GM12864 (cell line): Measurements from ENCODE around the gene RERE.
"Not testable (repeated sequence)": the region's sequence is repeated elsewhere in the genome, so short reads cannot be mapped to it uniquely, and the experiment has no call there.

Experiments
- DNase-seq: peaks from one replicate; pipeline ENCODE4 v3.0.0-alpha.2; 2011; ENCODE audit warnings: low read depth
- H3K4me3 ChIP-seq: 2 replicates; pipeline ENCODE4 v1.5.1; 2011; ENCODE audit warnings: mild to moderate bottlenecking, low read depth, low read length, control low read depth
- TF ChIP-seq, protein P1 (sequence below): IDR thresholded peaks from 2 replicates; pipeline ENCODE4 v1.5.1; 2011; ENCODE audit warnings: low read depth, mild to moderate bottlenecking, moderate library complexity, low read length, control low read depth, inconsistent platforms; ENCODE audit errors: missing control alignments

Gene RERE

GRCh38 chr1:8702850-8703810 is 114.3 kb downstream of the RERE start:
- no peak for DNase-seq
- TF ChIP-seq, protein P1, sequence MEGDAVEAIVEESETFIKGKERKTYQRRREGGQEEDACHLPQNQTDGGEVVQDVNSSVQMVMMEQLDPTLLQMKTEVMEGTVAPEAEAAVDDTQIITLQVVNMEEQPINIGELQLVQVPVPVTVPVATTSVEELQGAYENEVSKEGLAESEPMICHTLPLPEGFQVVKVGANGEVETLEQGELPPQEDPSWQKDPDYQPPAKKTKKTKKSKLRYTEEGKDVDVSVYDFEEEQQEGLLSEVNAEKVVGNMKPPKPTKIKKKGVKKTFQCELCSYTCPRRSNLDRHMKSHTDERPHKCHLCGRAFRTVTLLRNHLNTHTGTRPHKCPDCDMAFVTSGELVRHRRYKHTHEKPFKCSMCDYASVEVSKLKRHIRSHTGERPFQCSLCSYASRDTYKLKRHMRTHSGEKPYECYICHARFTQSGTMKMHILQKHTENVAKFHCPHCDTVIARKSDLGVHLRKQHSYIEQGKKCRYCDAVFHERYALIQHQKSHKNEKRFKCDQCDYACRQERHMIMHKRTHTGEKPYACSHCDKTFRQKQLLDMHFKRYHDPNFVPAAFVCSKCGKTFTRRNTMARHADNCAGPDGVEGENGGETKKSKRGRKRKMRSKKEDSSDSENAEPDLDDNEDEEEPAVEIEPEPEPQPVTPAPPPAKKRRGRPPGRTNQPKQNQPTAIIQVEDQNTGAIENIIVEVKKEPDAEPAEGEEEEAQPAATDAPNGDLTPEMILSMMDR, result peak; percentile 7
- H3K4me3 ChIP-seq, result peak overlapping the region; percentile 75

DNA sequence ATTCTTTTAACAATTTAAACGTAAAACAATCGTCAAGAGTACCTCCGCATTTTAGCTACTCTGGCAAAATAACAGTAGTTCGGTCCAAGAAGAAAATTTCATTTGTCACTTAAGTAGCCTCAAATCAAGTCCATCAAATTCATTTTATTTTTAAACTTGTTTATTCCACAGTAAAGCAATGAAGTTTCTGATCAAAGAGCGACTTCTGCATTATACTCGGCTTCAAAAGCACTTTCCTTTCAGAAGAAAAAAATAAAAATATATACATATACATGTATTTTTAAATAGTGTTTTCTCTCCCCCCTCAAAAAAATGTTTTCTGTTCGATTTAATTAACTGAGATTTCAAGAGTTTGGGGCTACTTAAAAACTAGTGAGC is 115.0 kb downstream of the RERE start:
- TF ChIP-seq, protein P1, result no peak
- H3K4me3 ChIP-seq, result peak overlapping the region; percentile 75
- DNase-seq, result no peak

DNA sequence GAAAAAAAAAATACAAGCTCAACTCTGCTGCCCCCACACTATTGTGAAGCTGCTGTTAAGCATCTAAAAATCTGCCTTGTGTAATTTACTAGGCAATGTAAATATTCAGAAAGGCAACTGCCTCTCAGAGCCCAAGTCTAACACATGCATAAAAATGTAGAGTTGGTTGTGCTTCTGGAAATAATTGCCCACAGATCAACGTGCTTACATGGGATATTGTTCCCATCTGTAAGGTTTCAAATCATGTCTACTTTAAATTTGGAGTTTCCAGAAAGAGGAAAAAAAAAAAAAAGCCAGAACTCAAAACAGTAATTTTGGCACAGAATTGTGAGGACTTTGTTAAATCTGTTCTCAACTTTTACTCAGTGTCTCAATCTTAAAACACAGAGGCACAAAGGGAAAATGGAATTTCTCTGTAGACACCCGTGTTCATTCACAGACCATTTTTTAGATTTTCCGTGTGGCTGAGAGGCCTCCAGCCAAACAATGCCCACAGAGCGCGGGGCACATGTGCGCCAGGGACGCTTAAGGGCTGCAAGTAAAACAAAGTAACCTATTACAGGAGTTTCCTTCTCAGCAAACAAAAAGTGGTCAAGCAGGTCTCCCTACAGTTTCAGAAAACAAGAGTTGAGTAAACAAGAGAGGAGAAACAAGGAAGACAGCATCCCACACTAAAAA is 115.5 kb downstream of the RERE start:
- H3K4me3 ChIP-seq, result peak overlapping the region; percentile 75
- TF ChIP-seq, protein P1, result no peak
- DNase-seq, result no peak

GRCh38 chr1:8699679-8700078 is 117.8 kb downstream of the RERE start:
- no peak overlapping the region for H3K4me3 ChIP-seq
- TF ChIP-seq, protein P1, result no peak

DNA sequence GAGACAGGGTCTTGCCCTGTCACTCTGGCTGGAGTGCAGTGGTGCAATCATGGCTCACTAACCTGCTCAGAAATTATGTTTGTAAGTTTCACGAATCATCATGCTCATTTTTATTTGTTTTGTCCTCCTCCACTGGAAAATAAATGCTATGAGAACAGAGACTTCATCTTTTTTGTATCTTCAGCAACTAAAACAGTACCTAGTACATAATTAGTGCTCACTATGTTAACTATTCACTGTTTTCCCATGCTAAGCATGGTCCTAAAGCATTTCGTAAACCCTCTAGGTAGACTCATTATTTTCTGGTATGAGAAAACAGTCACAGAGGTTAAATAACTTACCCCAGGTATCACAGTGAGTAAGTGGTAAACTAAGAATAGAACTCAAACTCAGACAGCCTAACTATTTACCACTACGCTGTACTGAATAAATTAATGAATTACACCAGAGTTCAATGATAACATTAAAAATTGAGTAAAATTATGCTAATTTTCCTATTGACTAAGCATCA is 118.4 kb downstream of the RERE start:
- no peak for DNase-seq
- TF ChIP-seq, protein P1, result no peak
- no peak overlapping the region for H3K4me3 ChIP-seq

More at GRCh38 chr1:8699679-8700078, 117.8 kb downstream of the RERE start:
- no peak for DNase-seq

- DNase-seq, result no peak
- TF ChIP-seq, protein P1, result no peak
- H3K4me3 ChIP-seq, result no peak overlapping the region
Observed at GRCh38 chr1:8698012-8698630, 119.3 kb downstream of the RERE start.

DNA sequence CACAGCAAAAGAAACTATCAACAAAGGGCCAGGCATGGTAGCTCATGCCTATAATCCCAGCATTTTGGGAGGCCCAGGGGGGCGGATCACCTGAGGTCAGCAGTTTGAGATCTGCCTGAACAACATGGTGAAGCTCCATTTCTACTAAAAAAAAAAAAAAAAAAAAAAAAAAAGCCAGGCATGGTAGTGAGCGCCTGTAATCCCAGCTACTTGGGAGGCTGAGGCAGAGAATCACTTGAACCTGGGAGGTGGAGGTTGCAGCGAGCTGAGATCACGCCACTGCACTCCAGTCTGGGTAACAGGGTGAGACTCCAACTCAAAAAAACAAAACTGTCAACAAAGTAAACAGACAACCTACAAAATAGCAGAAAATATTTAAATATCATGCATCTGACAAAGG is 122.0 kb downstream of the RERE start:
- H3K4me3 ChIP-seq, DNase-seq: not testable (repeated sequence)
